ENCODE data around the gene SLC15A4. TPM values are rescaled to one million over a fixed set of nuclear protein-coding genes. Genes with fewer than 3 reads are reported as not detected.

SLC15A4 gene
- total RNA-seq, 1 donor, result 49.2 TPM

DNA sequence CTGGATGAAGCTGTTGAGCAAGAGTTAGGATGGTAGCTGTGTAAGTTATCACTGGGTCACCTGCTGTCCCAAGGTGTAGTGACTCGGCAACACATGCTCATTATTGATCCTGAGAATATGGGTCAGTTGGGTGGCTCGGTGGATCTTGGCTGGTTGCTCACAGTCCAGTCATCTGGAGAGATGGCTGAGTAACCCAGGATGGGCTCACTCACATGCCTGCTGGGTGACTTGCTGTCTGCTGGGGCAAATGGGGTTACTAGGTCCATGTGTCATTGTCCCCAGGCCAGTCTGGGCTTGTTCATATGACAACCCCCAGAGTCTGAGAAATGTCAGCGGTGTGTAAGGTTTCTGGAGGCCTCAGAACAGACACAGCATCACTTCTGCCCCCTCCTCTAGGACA lies 69.5 kb downstream of the SLC15A4 start:
- no peak for TF ChIP-seq CTCF (IDR thresholded peaks at IDR 0.05; ENCODE audit: insufficient read depth, low read depth, low read length)
- DNase-seq (ENCODE audit: low read depth), result no peak
- H3K4me3 ChIP-seq (ENCODE audit: low read depth, low read length), result no peak overlapping the region

DNA sequence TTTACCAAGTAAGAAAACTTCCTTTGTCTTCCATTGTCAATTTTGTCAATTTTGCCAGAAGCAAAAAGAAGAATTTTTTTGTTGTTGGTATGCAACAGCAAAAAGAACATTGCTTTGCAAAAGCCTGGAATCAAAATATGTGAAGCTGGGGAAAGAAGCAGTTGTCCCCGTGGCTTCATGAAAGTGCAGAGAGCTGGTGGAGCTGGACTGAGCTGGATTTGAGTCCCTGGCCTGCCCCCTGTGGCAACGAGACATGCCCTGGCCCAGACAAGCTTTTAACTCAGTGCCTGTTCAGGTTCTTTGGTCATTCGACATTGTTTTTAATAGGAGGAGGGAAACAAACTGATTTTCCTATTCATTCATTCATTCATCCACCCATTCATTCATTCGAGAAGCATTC lies 70.3 kb downstream of the SLC15A4 start:
- no peak for TF ChIP-seq CTCF (IDR thresholded peaks at IDR 0.05; ENCODE audit: insufficient read depth, low read depth, low read length)
- no peak for DNase-seq (ENCODE audit: low read depth)
- no peak overlapping the region for H3K4me3 ChIP-seq (ENCODE audit: low read depth, low read length)

DNA sequence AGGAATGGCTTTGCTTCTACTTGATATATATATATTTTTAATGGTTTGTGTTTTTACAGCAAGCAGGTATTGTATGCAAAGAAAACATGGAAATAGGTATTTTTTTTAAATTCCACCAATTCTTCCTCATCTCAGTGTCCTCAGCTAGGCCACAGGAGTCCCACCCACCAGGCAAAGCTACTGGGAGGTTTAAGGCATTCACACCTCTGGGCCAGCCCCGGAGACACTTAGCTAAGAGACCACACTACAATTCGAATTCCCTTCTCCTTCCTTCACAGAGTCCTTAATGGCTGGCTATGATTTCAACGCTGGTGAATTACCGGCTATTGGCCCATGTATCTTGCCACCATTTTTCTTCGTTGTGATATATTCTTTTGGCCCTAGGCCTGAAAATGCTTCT lies 71.4 kb downstream of the SLC15A4 start:
- TF ChIP-seq CTCF (IDR thresholded peaks at IDR 0.05; ENCODE audit: insufficient read depth, low read depth, low read length), result no peak
- no peak overlapping the region for H3K4me3 ChIP-seq (ENCODE audit: low read depth, low read length)
- DNase-seq (ENCODE audit: low read depth), result no peak

DNA sequence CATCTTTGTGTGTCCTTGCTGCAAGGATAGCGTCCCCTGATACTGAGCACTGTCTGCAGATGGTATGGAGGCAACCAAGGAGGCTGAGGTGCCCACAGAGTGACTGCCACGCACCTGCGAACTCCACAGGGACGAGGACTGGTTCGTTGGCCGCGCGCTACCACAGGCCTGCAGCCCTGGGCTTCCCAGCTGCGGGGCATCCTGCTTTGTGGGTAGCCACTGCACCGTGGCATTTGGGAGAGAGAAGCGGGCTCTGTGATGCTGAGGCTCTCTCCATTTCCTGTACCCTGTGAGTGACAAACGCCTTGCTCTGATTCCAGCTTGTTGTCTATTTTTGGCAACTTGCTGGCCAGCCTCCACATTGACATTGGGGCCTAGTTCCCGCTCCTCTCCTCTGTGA lies 76.3 kb downstream of the SLC15A4 start:
- DNase-seq (ENCODE audit: low read depth), result no peak
- H3K4me3 ChIP-seq (ENCODE audit: low read depth, low read length), result no peak overlapping the region
- TF ChIP-seq CTCF (IDR thresholded peaks at IDR 0.05; ENCODE audit: insufficient read depth, low read depth, low read length), result no peak

- no peak overlapping the region for H3K4me3 ChIP-seq (ENCODE audit: low read depth, low read length)
- no peak for TF ChIP-seq CTCF (IDR thresholded peaks at IDR 0.05; ENCODE audit: insufficient read depth, low read depth, low read length)
- no peak for DNase-seq (ENCODE audit: low read depth)
Measured at GRCh38 chr12:128745772-128746689, 77.7 kb downstream of the SLC15A4 start.

DNA sequence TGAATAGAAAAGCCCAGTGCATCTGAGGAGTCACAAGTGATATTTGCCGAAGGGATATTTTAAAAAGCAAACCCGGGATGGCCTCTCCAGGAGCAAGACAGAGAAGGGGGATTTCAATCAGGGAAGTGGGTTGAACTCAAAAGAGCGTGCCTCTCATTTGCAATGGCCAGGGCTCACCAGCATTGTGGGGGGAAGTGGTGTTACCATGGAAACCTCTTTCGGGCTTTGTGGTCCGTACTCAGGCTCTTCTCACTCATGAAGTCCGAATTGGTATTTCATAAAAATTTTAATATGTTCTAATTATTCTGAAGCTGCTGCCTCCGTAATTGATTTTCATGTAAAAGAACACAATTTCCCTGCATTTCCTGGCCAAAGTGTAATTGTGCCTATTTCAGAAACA lies 79.8 kb downstream of the SLC15A4 start:
- H3K4me3 ChIP-seq (ENCODE audit: low read depth, low read length), result no peak overlapping the region
- no peak for TF ChIP-seq CTCF (IDR thresholded peaks at IDR 0.05; ENCODE audit: insufficient read depth, low read depth, low read length)
- no peak for DNase-seq (ENCODE audit: low read depth)

Other genes starting within 250 kb of the SLC15A4 start
- gene GLT1D1, start 29.5 kb upstream of the SLC15A4 start, total RNA-seq, result under 0.01 TPM in 1 of 2 replicates, not detected in the other

All from fibroblast of villous mesenchyme (primary cell).